ENCODE results near the gene SLC16A5.

SLC16A5 gene

DNA sequence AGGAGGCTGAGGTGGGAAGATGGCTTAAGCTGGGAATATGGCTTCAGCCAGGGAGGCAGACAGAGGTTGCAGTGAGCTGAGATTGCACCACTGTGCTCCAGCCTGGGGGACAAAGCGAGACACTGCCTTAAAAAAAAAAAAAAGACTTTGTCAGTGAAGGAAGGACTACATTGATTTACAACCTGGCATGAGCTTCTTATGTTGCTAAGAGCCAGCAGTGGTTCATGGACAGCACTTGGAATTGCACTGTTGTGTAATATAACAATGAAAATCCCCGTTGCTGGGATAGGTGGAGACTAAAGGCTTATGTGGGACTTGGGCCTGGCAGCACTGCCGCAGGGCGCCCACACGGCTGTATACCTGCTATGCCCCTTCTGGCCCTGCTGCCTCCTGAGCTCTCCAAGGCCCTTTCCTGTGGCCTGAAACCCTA, 14.1 kb upstream of the SLC16A5 start:
- H3K9me3 ChIP-seq (replicated peaks in 1 of 2; ENCODE audit: control insufficient read depth in 2 of 2, insufficient read depth in 1 of 2, low read depth in 1 of 2, low read length in 2 of 2), result no peaks in the 10 kb centered on the region

DNA sequence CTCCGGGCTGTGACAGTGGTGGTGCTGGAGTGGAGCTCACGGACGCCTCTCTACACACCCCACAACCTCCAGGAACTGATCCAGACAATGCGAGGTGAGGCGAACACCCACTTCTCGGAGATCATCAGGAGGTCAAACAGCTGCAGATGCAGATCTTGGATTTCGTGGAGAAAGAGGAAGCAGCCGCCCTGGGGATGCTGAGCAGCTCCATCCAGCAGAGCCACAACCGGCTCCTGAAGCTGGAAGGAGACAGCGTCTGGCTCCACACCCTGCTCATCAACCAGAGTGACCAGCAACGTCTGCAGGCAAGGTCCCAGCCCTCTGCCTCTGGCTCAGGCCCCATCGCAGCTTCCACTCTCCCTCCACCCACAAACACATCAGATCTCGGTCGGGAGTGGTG, 13.2 kb upstream of the SLC16A5 start:
- no peak for DNase-seq (ENCODE audit: low spot score)
- Histone ChIP-seq H4K91ac (ENCODE audit: low read depth, low read length, poor library complexity) (no peak overlapping the region), H2BK5ac (ENCODE audit: low read length) (no peak overlapping the region), H3K36me3 (replicated peaks in 1 of 2; ENCODE audit: control insufficient read depth in 2 of 2, insufficient read depth in 2 of 2, low read length in 2 of 2) (no peaks in the 10 kb centered on the region), H2BK12ac (ENCODE audit: low read length) (peak overlapping the region; percentile 2), H2BK120ac (ENCODE audit: low read depth, low read length) (no peak overlapping the region), H2AFZ (ENCODE audit: low read length) (no peak overlapping the region), H2BK15ac (ENCODE audit: low read length) (no peak overlapping the region), H3K14ac (ENCODE audit: low read length) (no peak overlapping the region), H3K4ac (ENCODE audit: low read length) (no peak overlapping the region), H3K18ac (ENCODE audit: low read length) (no peak overlapping the region), H4K8ac (ENCODE audit: low read depth, low read length) (no peak overlapping the region), H3K9ac (ENCODE audit: low read depth, low read length, poor library complexity) (no peak overlapping the region), H3K9me3 (replicated peaks in 1 of 2; ENCODE audit: control insufficient read depth in 2 of 2, insufficient read depth in 1 of 2, low read depth in 1 of 2, low read length in 2 of 2) (no peaks in the 10 kb centered on the region), H2AK5ac (ENCODE audit: low read depth, low read length) (no peak overlapping the region), H3K23ac (ENCODE audit: low read depth, low read length, poor library complexity) (no peak overlapping the region), H3K27ac (replicated peaks; ENCODE audit: low read length) (no peak overlapping the region), H3K4me2 (ENCODE audit: insufficient read depth, low read length, poor library complexity, severe bottlenecking) (no peak overlapping the region), H3K4me1 (ENCODE audit: control insufficient read depth in 2 of 2, insufficient read depth in 1 of 2, low read depth in 1 of 2, low read length in 2 of 2) (peaks cover 7 to 8% of the 10 kb centered on the region in 2 donors), H3K27me3 (ENCODE audit: control insufficient read depth in 3 of 3, insufficient read depth in 3 of 3, low read depth in 1 of 3, low read length in 3 of 3) (no peaks in the 10 kb centered on the region), H3K4me3 (ENCODE audit: low read length in 2 of 2) (no peak overlapping the region), H3K79me1 (ENCODE audit: low read depth, low read length) (no peaks in the 10 kb centered on the region)
- no CpG with 5 or more reads among the region's 14 CpGs for WGBS, 2 donors (ENCODE audit: extremely low coverage in 2 of 2, insufficient read length in 2 of 2, insufficient replicate concordance in 1 of 2)

More for the DNA sequence above, 14.1 kb upstream of the SLC16A5 start:
- no peak overlapping the region for H2BK12ac ChIP-seq (ENCODE audit: low read length)
- no peak for DNase-seq (ENCODE audit: low spot score)
- peaks cover 3 to 4% of the 10 kb centered on the region in 2 donors for H3K4me1 ChIP-seq (ENCODE audit: control insufficient read depth in 2 of 2, insufficient read depth in 1 of 2, low read depth in 1 of 2, low read length in 2 of 2)
- no CpG with 5 or more reads among the region's 5 CpGs for WGBS, 2 donors (ENCODE audit: extremely low coverage in 2 of 2, insufficient read length in 2 of 2, insufficient replicate concordance in 1 of 2)
- peak overlapping the region; percentile 11 for H3K4me2 ChIP-seq (ENCODE audit: insufficient read depth, low read length, poor library complexity, severe bottlenecking)
- no peak overlapping the region for H4K8ac ChIP-seq (ENCODE audit: low read depth, low read length)
- peak overlapping the region; percentile 65 for H3K23ac ChIP-seq (ENCODE audit: low read depth, low read length, poor library complexity)
- no peak overlapping the region for H2BK5ac ChIP-seq (ENCODE audit: low read length)
- no peak overlapping the region for H3K18ac ChIP-seq (ENCODE audit: low read length)
- H3K14ac ChIP-seq (ENCODE audit: low read length), result no peak overlapping the region
- H3K27ac ChIP-seq (replicated peaks; ENCODE audit: low read length), result no peak overlapping the region
- no peak overlapping the region for H3K4me3 ChIP-seq (ENCODE audit: low read length in 2 of 2)
- no peak overlapping the region for H3K4ac ChIP-seq (ENCODE audit: low read length)
- H3K9ac ChIP-seq (ENCODE audit: low read depth, low read length, poor library complexity), result no peak overlapping the region
- no peak overlapping the region for H2AK5ac ChIP-seq (ENCODE audit: low read depth, low read length)
- H3K27me3 ChIP-seq (ENCODE audit: control insufficient read depth in 3 of 3, insufficient read depth in 3 of 3, low read depth in 1 of 3, low read length in 3 of 3), result no peaks in the 10 kb centered on the region
- no peaks in the 10 kb centered on the region for H3K79me1 ChIP-seq (ENCODE audit: low read depth, low read length)
- no peak overlapping the region for H2BK120ac ChIP-seq (ENCODE audit: low read depth, low read length)
- no peak overlapping the region for H2BK15ac ChIP-seq (ENCODE audit: low read length)
- peak overlapping the region; percentile 3 for H4K91ac ChIP-seq (ENCODE audit: low read depth, low read length, poor library complexity)
- H2AFZ ChIP-seq (ENCODE audit: low read length), result peak overlapping the region; percentile 7
- no peaks in the 10 kb centered on the region for H3K36me3 ChIP-seq (replicated peaks in 1 of 2; ENCODE audit: control insufficient read depth in 2 of 2, insufficient read depth in 2 of 2, low read length in 2 of 2)

DNA sequence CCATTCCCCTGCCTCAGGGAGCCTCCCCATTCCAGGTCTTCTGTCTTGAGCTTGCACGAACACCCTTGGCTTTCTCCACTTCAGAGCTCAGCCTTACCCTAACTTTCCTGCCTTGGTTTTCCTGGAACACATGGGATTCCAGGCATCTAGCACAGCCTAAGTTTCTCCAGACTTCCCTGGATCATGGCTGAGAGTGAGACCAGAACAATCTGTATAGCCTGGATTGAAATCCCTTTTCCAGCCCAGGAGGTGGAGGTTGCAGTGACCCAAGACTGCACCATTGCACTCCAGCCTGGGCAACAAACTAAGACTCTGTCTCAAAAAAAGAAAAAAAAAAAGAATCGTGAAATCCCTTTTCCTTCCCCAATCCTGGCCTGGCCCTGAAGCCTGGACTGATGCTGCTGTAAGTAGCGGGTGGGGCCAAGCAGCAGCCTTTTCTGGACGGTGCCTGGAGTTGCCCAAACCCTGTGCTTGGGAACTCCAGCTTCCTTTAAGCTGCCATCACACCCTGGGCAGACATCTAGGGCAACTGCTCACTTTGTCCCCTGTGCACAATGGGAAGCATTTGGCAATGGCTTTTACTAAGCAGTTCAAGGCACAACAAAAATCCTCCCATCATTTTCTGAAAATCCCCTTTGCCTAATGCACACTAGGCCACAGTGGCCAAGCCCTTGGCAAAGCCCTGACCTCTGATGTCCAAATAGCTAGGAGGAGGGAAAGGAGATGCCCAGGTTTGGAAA, 12.0 kb upstream of the SLC16A5 start:
- H3K36me3 ChIP-seq (replicated peaks in 1 of 2; ENCODE audit: control insufficient read depth in 2 of 2, insufficient read depth in 2 of 2, low read length in 2 of 2), result no peaks in the 10 kb centered on the region
- no peak overlapping the region for H3K23ac ChIP-seq (ENCODE audit: low read depth, low read length, poor library complexity)
- no peaks in the 10 kb centered on the region for H3K79me1 ChIP-seq (ENCODE audit: low read depth, low read length)
- H3K4me1 ChIP-seq (ENCODE audit: control insufficient read depth in 2 of 2, insufficient read depth in 1 of 2, low read depth in 1 of 2, low read length in 2 of 2), result peaks cover 7 to 8% of the 10 kb centered on the region in 2 donors
- no peak overlapping the region for H3K27ac ChIP-seq (replicated peaks; ENCODE audit: low read length)
- no peak overlapping the region for H2BK12ac ChIP-seq (ENCODE audit: low read length)
- no peak overlapping the region for H3K18ac ChIP-seq (ENCODE audit: low read length)
- no CpG with 5 or more reads among the region's 4 CpGs for WGBS, 2 donors (ENCODE audit: extremely low coverage in 2 of 2, insufficient read length in 2 of 2, insufficient replicate concordance in 1 of 2)
- no peaks in the 10 kb centered on the region for H3K27me3 ChIP-seq (ENCODE audit: control insufficient read depth in 3 of 3, insufficient read depth in 3 of 3, low read depth in 1 of 3, low read length in 3 of 3)
- no peak overlapping the region for H2AFZ ChIP-seq (ENCODE audit: low read length)
- H3K14ac ChIP-seq (ENCODE audit: low read length), result no peak overlapping the region
- no peak overlapping the region for H4K8ac ChIP-seq (ENCODE audit: low read depth, low read length)
- no peaks in the 10 kb centered on the region for H3K9me3 ChIP-seq (replicated peaks in 1 of 2; ENCODE audit: control insufficient read depth in 2 of 2, insufficient read depth in 1 of 2, low read depth in 1 of 2, low read length in 2 of 2)
- H3K4me2 ChIP-seq (ENCODE audit: insufficient read depth, low read length, poor library complexity, severe bottlenecking), result no peak overlapping the region
- DNase-seq (ENCODE audit: low spot score), result no peak
- no peak overlapping the region for H2AK5ac ChIP-seq (ENCODE audit: low read depth, low read length)
- H4K91ac ChIP-seq (ENCODE audit: low read depth, low read length, poor library complexity), result no peak overlapping the region
- no peak overlapping the region for H2BK15ac ChIP-seq (ENCODE audit: low read length)
- H3K9ac ChIP-seq (ENCODE audit: low read depth, low read length, poor library complexity), result peak overlapping the region; percentile 30
- H3K4ac ChIP-seq (ENCODE audit: low read length), result no peak overlapping the region
- no peak overlapping the region for H3K4me3 ChIP-seq (ENCODE audit: low read length in 2 of 2)
- no peak overlapping the region for H2BK120ac ChIP-seq (ENCODE audit: low read depth, low read length)
- no peak overlapping the region for H2BK5ac ChIP-seq (ENCODE audit: low read length)

DNA sequence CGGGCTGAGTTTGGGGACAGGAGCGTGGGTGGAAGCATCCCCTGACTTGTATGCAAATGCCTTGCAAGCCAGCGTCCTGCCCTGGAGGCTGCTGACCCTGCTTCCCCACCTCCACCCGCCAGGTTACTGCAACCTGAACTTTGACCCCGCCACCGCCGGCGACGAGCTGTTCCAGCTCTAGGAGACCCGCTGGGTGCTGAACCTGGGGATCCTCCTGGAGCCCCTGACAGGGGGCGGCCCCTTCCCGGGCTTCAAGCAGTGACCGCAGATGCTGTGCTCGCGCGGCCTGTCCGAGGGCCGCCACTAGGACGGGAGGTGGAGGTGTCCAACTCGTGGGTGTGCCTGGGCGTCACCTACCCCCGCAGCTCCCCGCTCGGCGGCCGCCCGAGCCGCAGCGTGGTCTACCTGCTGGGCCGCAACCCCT, 10.7 kb upstream of the SLC16A5 start:
- no peak overlapping the region for H2BK120ac ChIP-seq (ENCODE audit: low read depth, low read length)
- peaks cover 0 to under 1% (median 0%) of the 10 kb centered on the region in 3 experiments for H3K27me3 ChIP-seq (ENCODE audit: control insufficient read depth in 3 of 3, insufficient read depth in 3 of 3, low read depth in 1 of 3, low read length in 3 of 3)
- H3K18ac ChIP-seq (ENCODE audit: low read length), result no peak overlapping the region
- no peaks in the 10 kb centered on the region for H3K9me3 ChIP-seq (replicated peaks in 1 of 2; ENCODE audit: control insufficient read depth in 2 of 2, insufficient read depth in 1 of 2, low read depth in 1 of 2, low read length in 2 of 2)
- H3K4me1 ChIP-seq (ENCODE audit: control insufficient read depth in 2 of 2, insufficient read depth in 1 of 2, low read depth in 1 of 2, low read length in 2 of 2), result peaks cover 8% of the 10 kb centered on the region in 2 donors
- H3K14ac ChIP-seq (ENCODE audit: low read length), result no peak overlapping the region
- H4K91ac ChIP-seq (ENCODE audit: low read depth, low read length, poor library complexity), result no peak overlapping the region
- H2AK5ac ChIP-seq (ENCODE audit: low read depth, low read length), result peak overlapping the region; percentile 8
- H3K4me2 ChIP-seq (ENCODE audit: insufficient read depth, low read length, poor library complexity, severe bottlenecking), result no peak overlapping the region
- no peak overlapping the region for H2BK15ac ChIP-seq (ENCODE audit: low read length)
- no peak overlapping the region for H3K9ac ChIP-seq (ENCODE audit: low read depth, low read length, poor library complexity)
- no peak overlapping the region for H3K4ac ChIP-seq (ENCODE audit: low read length)
- peak overlapping the region; percentile 41 for H2BK12ac ChIP-seq (ENCODE audit: low read length)
- WGBS, 2 donors (ENCODE audit: extremely low coverage in 2 of 2, insufficient read length in 2 of 2, insufficient replicate concordance in 1 of 2), result no CpG with 5 or more reads among the region's 30 CpGs
- H3K36me3 ChIP-seq (replicated peaks in 1 of 2; ENCODE audit: control insufficient read depth in 2 of 2, insufficient read depth in 2 of 2, low read length in 2 of 2), result no peaks in the 10 kb centered on the region
- no peak overlapping the region for H3K27ac ChIP-seq (replicated peaks; ENCODE audit: low read length)
- no peak overlapping the region for H4K8ac ChIP-seq (ENCODE audit: low read depth, low read length)
- no peak overlapping the region for H3K4me3 ChIP-seq (ENCODE audit: low read length in 2 of 2)
- DNase-seq (ENCODE audit: low spot score), result no peak
- H3K23ac ChIP-seq (ENCODE audit: low read depth, low read length, poor library complexity), result no peak overlapping the region
- H3K79me1 ChIP-seq (ENCODE audit: low read depth, low read length), result no peaks in the 10 kb centered on the region
- H2BK5ac ChIP-seq (ENCODE audit: low read length), result peak overlapping the region; percentile 39
- H2AFZ ChIP-seq (ENCODE audit: low read length), result no peak overlapping the region

Data from neuronal stem cell (in vitro differentiated cells).